HG03520 (cell line): ENCODE measurements around the gene SEMA4D.

Source experiments
- ATAC-seq: cut with Tn5 transposase; IDR thresholded peaks from one replicate; pipeline ENCODE4 v1.9.1; 2021; ENCODE audit warnings: mild to moderate bottlenecking, moderate library complexity; ENCODE audit not compliant: unreplicated experiment

The SEMA4D gene

GRCh38 chr9:89466451-89467277 lies 31.2 kb downstream of the SEMA4D start:
- peak; percentile 52 for ATAC-seq

- ATAC-seq, result no peak
Observed at GRCh38 chr9:89465726-89466308, 32.1 kb downstream of the SEMA4D start.

- ATAC-seq, result no peak
Observed at GRCh38 chr9:89465001-89465451, 32.9 kb downstream of the SEMA4D start.

GRCh38 chr9:89464300-89464901 lies 33.5 kb downstream of the SEMA4D start:
- no peak for ATAC-seq

GRCh38 chr9:89462817-89463683 lies 34.9 kb downstream of the SEMA4D start:
- ATAC-seq, result no peak

- no peak for ATAC-seq
Observed at GRCh38 chr9:89462199-89462598, 35.7 kb downstream of the SEMA4D start.

GRCh38 chr9:89461265-89461664 lies 36.6 kb downstream of the SEMA4D start:
- no peak for ATAC-seq

- no peak for ATAC-seq
Observed at GRCh38 chr9:89460551-89460950, 37.4 kb downstream of the SEMA4D start.

- ATAC-seq, result no peak
Observed at GRCh38 chr9:89458768-89459496, 39.0 kb downstream of the SEMA4D start.

- no peak for ATAC-seq
Observed at GRCh38 chr9:89457376-89457855, 40.5 kb downstream of the SEMA4D start.

- ATAC-seq, result no peak
Observed at GRCh38 chr9:89455356-89455824, 42.5 kb downstream of the SEMA4D start.

- ATAC-seq, result no peak
Observed at GRCh38 chr9:89454498-89455355, 43.2 kb downstream of the SEMA4D start.

GRCh38 chr9:89453452-89453851 lies 44.5 kb downstream of the SEMA4D start:
- ATAC-seq, result no peak

- ATAC-seq, result no peak
Observed at GRCh38 chr9:89452561-89452960, 45.4 kb downstream of the SEMA4D start.

- no peak for ATAC-seq
Observed at GRCh38 chr9:89450213-89450612, 47.7 kb downstream of the SEMA4D start.

GRCh38 chr9:89449261-89449671 lies 48.6 kb downstream of the SEMA4D start:
- ATAC-seq, result no peak

- no peak for ATAC-seq
Observed at GRCh38 chr9:89448821-89449220, 49.1 kb downstream of the SEMA4D start.

- ATAC-seq, result no peak
Observed at GRCh38 chr9:89448381-89448780, 49.5 kb downstream of the SEMA4D start.

GRCh38 chr9:89447416-89447815 lies 50.5 kb downstream of the SEMA4D start:
- no peak for ATAC-seq
